LNCaP clone FGC (cell line): ENCODE measurements around the gene FEN1.

ENCODE experiments used
- DNase-seq: peaks from one replicate; pipeline ENCODE4 v3.0.0-alpha.2; 2011; ENCODE audit warnings: low read depth
- H3K4me3 ChIP-seq: 2 replicates; pipeline ENCODE4 v1.5.1; 2011; ENCODE audit warnings: mild to moderate bottlenecking, low read depth, low read length, control low read depth
- TF ChIP-seq, protein P1 (sequence below): IDR thresholded peaks from 2 replicates; pipeline ENCODE4 v1.5.1; 2012; ENCODE audit warnings: mild to moderate bottlenecking; ENCODE audit not compliant: control insufficient read depth, insufficient read depth; ENCODE audit errors: extremely low read depth

Gene FEN1

GRCh38 chr11:61779666-61780525 is 12.8 kb upstream of the FEN1 start:
- no peak for DNase-seq
- TF ChIP-seq, protein P1, sequence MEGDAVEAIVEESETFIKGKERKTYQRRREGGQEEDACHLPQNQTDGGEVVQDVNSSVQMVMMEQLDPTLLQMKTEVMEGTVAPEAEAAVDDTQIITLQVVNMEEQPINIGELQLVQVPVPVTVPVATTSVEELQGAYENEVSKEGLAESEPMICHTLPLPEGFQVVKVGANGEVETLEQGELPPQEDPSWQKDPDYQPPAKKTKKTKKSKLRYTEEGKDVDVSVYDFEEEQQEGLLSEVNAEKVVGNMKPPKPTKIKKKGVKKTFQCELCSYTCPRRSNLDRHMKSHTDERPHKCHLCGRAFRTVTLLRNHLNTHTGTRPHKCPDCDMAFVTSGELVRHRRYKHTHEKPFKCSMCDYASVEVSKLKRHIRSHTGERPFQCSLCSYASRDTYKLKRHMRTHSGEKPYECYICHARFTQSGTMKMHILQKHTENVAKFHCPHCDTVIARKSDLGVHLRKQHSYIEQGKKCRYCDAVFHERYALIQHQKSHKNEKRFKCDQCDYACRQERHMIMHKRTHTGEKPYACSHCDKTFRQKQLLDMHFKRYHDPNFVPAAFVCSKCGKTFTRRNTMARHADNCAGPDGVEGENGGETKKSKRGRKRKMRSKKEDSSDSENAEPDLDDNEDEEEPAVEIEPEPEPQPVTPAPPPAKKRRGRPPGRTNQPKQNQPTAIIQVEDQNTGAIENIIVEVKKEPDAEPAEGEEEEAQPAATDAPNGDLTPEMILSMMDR: no peak
- H3K4me3 ChIP-seq: no peak overlapping the region

- TF ChIP-seq, protein P1: no peak
- no peak for DNase-seq
- H3K4me3 ChIP-seq: no peak overlapping the region
These were observed 12.0 kb upstream of the FEN1 start for GRCh38 chr11:61780581-61781162.

- H3K4me3 ChIP-seq: no peak overlapping the region
- no peak for DNase-seq
- TF ChIP-seq, protein P1: no peak
These were observed 11.1 kb upstream of the FEN1 start for GRCh38 chr11:61781585-61781984.

- DNase-seq: no peak
- TF ChIP-seq, protein P1: no peak
- H3K4me3 ChIP-seq: no peak overlapping the region
These were observed 10.4 kb upstream of the FEN1 start for GRCh38 chr11:61782299-61782698.

GRCh38 chr11:61782841-61783240 is 9.9 kb upstream of the FEN1 start:
- TF ChIP-seq, protein P1: no peak
- no peak for DNase-seq
- no peak overlapping the region for H3K4me3 ChIP-seq

GRCh38 chr11:61783717-61784505 is 8.8 kb upstream of the FEN1 start:
- TF ChIP-seq, protein P1: no peak
- no peak overlapping the region for H3K4me3 ChIP-seq
- DNase-seq: no peak
